ENCODE data around the gene C6orf163. TPM values are rescaled to one million over a fixed set of nuclear protein-coding genes. Genes with fewer than 3 reads are reported as not detected.

C6orf163 gene
- total RNA-seq, 1 donor from 2014 or later = 2.0 TPM

- TF ChIP-seq POLR2AphosphoS5 (IDR thresholded peaks at IDR 0.05; ENCODE audit: insufficient read depth in 1 of 2, low read depth in 1 of 2) = no peak
- no peak for TF ChIP-seq POLR2A (IDR thresholded peaks at IDR 0.05)
- no peak for TF ChIP-seq CTCF (IDR thresholded peaks at IDR 0.05)
- no peaks in the 10 kb centered on the region for H3K27me3 ChIP-seq
- H3K4me1 ChIP-seq = peaks cover 5% of the 10 kb centered on the region
- H3K27ac ChIP-seq = peak overlapping the region; percentile 88
- intact Hi-C loops (cut with DNase I) = no loop called here
- peak overlapping the region; percentile 86 to 90 for H3K4me3 ChIP-seq
- no peaks in the 10 kb centered on the region for H3K9me3 ChIP-seq
- no peaks in the 10 kb centered on the region for H3K36me3 ChIP-seq
- no peak for DNase-seq (ENCODE audit: extremely low spot score in 2 of 2)
Observed at GRCh38 chr6:87407561-87407900, 62.9 kb downstream of the C6orf163 start.

- Histone ChIP-seq H3K9me3 (no peaks in the 10 kb centered on the region), H3K36me3 (no peaks in the 10 kb centered on the region), H3K27me3 (no peaks in the 10 kb centered on the region), H3K4me1 (peaks cover 5% of the 10 kb centered on the region), H3K27ac (peak within 1 kb of the TSS; percentile 88), H3K4me3 (peak within 1 kb of the TSS; percentile 86 to 90)
- DNase-seq (ENCODE audit: extremely low spot score in 2 of 2) = no peak
- intact Hi-C loops (cut with DNase I) = no loop called here
- TF ChIP-seq POLR2A (IDR thresholded peaks at IDR 0.05) (no peak), POLR2AphosphoS5 (IDR thresholded peaks at IDR 0.05; ENCODE audit: insufficient read depth in 1 of 2, low read depth in 1 of 2) (peak; percentile 31 to 63)
Observed at GRCh38 chr6:87407901-87408720, 63.5 kb downstream of the C6orf163 start, which contains the start of gene CFAP206. TSS of gene CFAP206 (plus strand) at chr6:87407972. CDS start at chr6:87409840, 1,868 bp downstream.

- DNase-seq (ENCODE audit: extremely low spot score in 2 of 2) = no peak
- H3K36me3 ChIP-seq = no peaks in the 10 kb centered on the region
- peaks cover 5% of the 10 kb centered on the region for H3K4me1 ChIP-seq
- no peaks in the 10 kb centered on the region for H3K9me3 ChIP-seq
- no peaks in the 10 kb centered on the region for H3K27me3 ChIP-seq
- no peak for TF ChIP-seq POLR2A (IDR thresholded peaks at IDR 0.05)
- TF ChIP-seq POLR2AphosphoS5 (IDR thresholded peaks at IDR 0.05; ENCODE audit: insufficient read depth in 1 of 2, low read depth in 1 of 2) = no peak
- TF ChIP-seq CTCF (IDR thresholded peaks at IDR 0.05) = no peak
- peak overlapping the region; percentile 88 for H3K27ac ChIP-seq
- H3K4me3 ChIP-seq = peak overlapping the region; percentile 86 to 90
- intact Hi-C loops (cut with DNase I) = no loop called here
Observed at GRCh38 chr6:87408721-87409155, 64.1 kb downstream of the C6orf163 start.

Other genes with a start within 250 kb of the C6orf163 start
- gene CGA, start 249.7 kb upstream of the C6orf163 start, total RNA-seq = not detected
- gene ZNF292, start 189.2 kb upstream of the C6orf163 start, total RNA-seq = 41.5 TPM
- gene SMIM8, start 22.2 kb upstream of the C6orf163 start, total RNA-seq = 5.6 TPM
- not detected for gene GJB7, start 15.5 kb upstream of the C6orf163 start, total RNA-seq
- gene CFAP206, start 63.2 kb downstream of the C6orf163 start, total RNA-seq = not detected
- 13.3 TPM for gene SLC35A1, start 128.2 kb downstream of the C6orf163 start, total RNA-seq
- 17.9 TPM for gene RARS2, start 245.2 kb downstream of the C6orf163 start, total RNA-seq
- gene ORC3, start 245.3 kb downstream of the C6orf163 start, total RNA-seq = 9.6 TPM